ENCODE data around the gene NKIRAS1. TPM values are rescaled to one million over a fixed set of nuclear protein-coding genes. Genes with fewer than 3 reads are reported as not detected.
"Not testable (repeated sequence)": the region's sequence is repeated elsewhere in the genome, so short reads cannot be mapped to it uniquely, and the experiment has no call there.

Gene NKIRAS1
- polyA plus RNA-seq, 1 donor, result 7.3 TPM

GRCh38 chr3:23859839-23860382 lies 56.9 kb downstream of the NKIRAS1 start:
- no peaks in the 10 kb centered on the region for H3K4me1 ChIP-seq (ENCODE audit: control insufficient read depth, insufficient read depth, low read length)
- no peak for DNase-seq

GRCh38 chr3:23859012-23859743 lies 57.6 kb downstream of the NKIRAS1 start:
- H3K27ac ChIP-seq (ENCODE audit: low read length), result no peak overlapping the region
- no CpG with 5 or more reads among the region's 1 CpG for WGBS (ENCODE audit: insufficient coverage, low lambda C conversion rate)
- H3K27me3 ChIP-seq (ENCODE audit: control insufficient read depth, insufficient read depth, low read length), result no peaks in the 10 kb centered on the region
- DNase-seq, result no peak
- H3K4me3 ChIP-seq (ENCODE audit: low read length), result no peak overlapping the region
- no peaks in the 10 kb centered on the region for H3K4me1 ChIP-seq (ENCODE audit: control insufficient read depth, insufficient read depth, low read length)
- peaks cover 7% of the 10 kb centered on the region for H3K36me3 ChIP-seq (ENCODE audit: control insufficient read depth, insufficient read depth, low read length)
- H3K9me3 ChIP-seq (ENCODE audit: control insufficient read depth, low read depth, low read length), result no peaks in the 10 kb centered on the region

More at GRCh38 chr3:23859839-23860382, 56.9 kb downstream of the NKIRAS1 start:
- Histone ChIP-seq H3K9me3 (ENCODE audit: control insufficient read depth, low read depth, low read length) (no peaks in the 10 kb centered on the region), H3K4me3 (ENCODE audit: low read length) (no peak overlapping the region), H3K36me3 (ENCODE audit: control insufficient read depth, insufficient read depth, low read length) (peaks cover 7% of the 10 kb centered on the region), H3K27me3 (ENCODE audit: control insufficient read depth, insufficient read depth, low read length) (no peaks in the 10 kb centered on the region), H3K27ac (ENCODE audit: low read length) (no peak overlapping the region)
- WGBS (ENCODE audit: insufficient coverage, low lambda C conversion rate), result 100% methylated on average over 1 of the region's 7 CpGs

- Histone ChIP-seq H3K4me1 (ENCODE audit: control insufficient read depth, insufficient read depth, low read length) (no peaks in the 10 kb centered on the region), H3K36me3 (ENCODE audit: control insufficient read depth, insufficient read depth, low read length) (peaks cover 6% of the 10 kb centered on the region), H3K9me3 (ENCODE audit: control insufficient read depth, low read depth, low read length) (no peaks in the 10 kb centered on the region), H3K27me3 (ENCODE audit: control insufficient read depth, insufficient read depth, low read length) (no peaks in the 10 kb centered on the region), H3K27ac (ENCODE audit: low read length) (no peak overlapping the region), H3K4me3 (ENCODE audit: low read length) (no peak overlapping the region)
- WGBS (ENCODE audit: insufficient coverage, low lambda C conversion rate), result 67% methylated on average over 1 of the region's 3 CpGs
- DNase-seq, result no peak
Measured at GRCh38 chr3:23856286-23856685, 60.5 kb downstream of the NKIRAS1 start.

- not testable (repeated sequence) for H3K27me3 ChIP-seq (ENCODE audit: control insufficient read depth, insufficient read depth, low read length); H3K36me3 ChIP-seq (ENCODE audit: control insufficient read depth, insufficient read depth, low read length); H3K4me3 ChIP-seq (ENCODE audit: low read length); H3K27ac ChIP-seq (ENCODE audit: low read length); H3K4me1 ChIP-seq (ENCODE audit: control insufficient read depth, insufficient read depth, low read length); DNase-seq; H3K9me3 ChIP-seq (ENCODE audit: control insufficient read depth, low read depth, low read length)
- WGBS (ENCODE audit: insufficient coverage, low lambda C conversion rate), result no CpG with 5 or more reads among the region's 2 CpGs
Measured at GRCh38 chr3:23849462-23849861, 67.3 kb downstream of the NKIRAS1 start.

- H3K27me3 ChIP-seq (ENCODE audit: control insufficient read depth, insufficient read depth, low read length), result no peaks in the 10 kb centered on the region
- H3K4me3 ChIP-seq (ENCODE audit: low read length), result no peak overlapping the region
- H3K4me1 ChIP-seq (ENCODE audit: control insufficient read depth, insufficient read depth, low read length), result no peaks in the 10 kb centered on the region
- DNase-seq, result no peak
- H3K36me3 ChIP-seq (ENCODE audit: control insufficient read depth, insufficient read depth, low read length), result no peaks in the 10 kb centered on the region
- no peak overlapping the region for H3K27ac ChIP-seq (ENCODE audit: low read length)
- H3K9me3 ChIP-seq (ENCODE audit: control insufficient read depth, low read depth, low read length), result no peaks in the 10 kb centered on the region
- 96% methylated on average over 3 of the region's 5 CpGs for WGBS (ENCODE audit: insufficient coverage, low lambda C conversion rate)
Measured at GRCh38 chr3:23845326-23846216, 71.2 kb downstream of the NKIRAS1 start.

GRCh38 chr3:23843869-23844268 lies 72.9 kb downstream of the NKIRAS1 start:
- Histone ChIP-seq H3K27me3 (ENCODE audit: control insufficient read depth, insufficient read depth, low read length) (no peaks in the 10 kb centered on the region), H3K9me3 (ENCODE audit: control insufficient read depth, low read depth, low read length) (no peaks in the 10 kb centered on the region), H3K4me3 (ENCODE audit: low read length) (no peak overlapping the region), H3K27ac (ENCODE audit: low read length) (no peak overlapping the region), H3K36me3 (ENCODE audit: control insufficient read depth, insufficient read depth, low read length) (no peaks in the 10 kb centered on the region), H3K4me1 (ENCODE audit: control insufficient read depth, insufficient read depth, low read length) (no peaks in the 10 kb centered on the region)
- no peak for DNase-seq
- WGBS (ENCODE audit: insufficient coverage, low lambda C conversion rate), result 100% methylated on average over 2 of the region's 3 CpGs

Other genes with a start within 250 kb of the NKIRAS1 start
- 120 TPM for gene UBE2E1, start 111.0 kb downstream of the NKIRAS1 start, polyA plus RNA-seq
- gene RPL15, start 142 bp upstream of the NKIRAS1 start, polyA plus RNA-seq, result 2,646 TPM
- 14.1 TPM for gene NR1D2, start 28.3 kb upstream of the NKIRAS1 start, polyA plus RNA-seq

Data from large intestine (tissue), 3 donors.